ENCODE data around the gene CCNB1. TPM values are rescaled to one million over a fixed set of nuclear protein-coding genes. Genes with fewer than 3 reads are reported as not detected.
A peak's percentile ranks its signal among the peaks of the same experiment; 100 is the strongest.
"Not testable (repeated sequence)": the region's sequence is repeated elsewhere in the genome, so short reads cannot be mapped to it uniquely, and the experiment has no call there.

Gene CCNB1
- total RNA-seq, 2 donors from 2014 or later = 196 to 260 TPM

GRCh38 chr5:69170969-69171368 lies 4.0 kb downstream of the CCNB1 start:
- 86 to 100% methylated on average over 1 to 3 of the region's 3 CpGs for WGBS, 2 experiments (ENCODE audit: insufficient coverage in 1 of 2, insufficient read length in 1 of 2)
- no peak overlapping the region for H3K27ac Mint-ChIP-seq
- H3K4me3 ChIP-seq (ENCODE audit: low read length) = peak overlapping the region; percentile 51
- no peak overlapping the region for H3K27ac ChIP-seq (ENCODE audit: low read depth, low read length)
- H3K36me3 Mint-ChIP-seq (ENCODE audit: low read depth) = peaks cover 77% of the 10 kb centered on the region
- no peaks in the 10 kb centered on the region for H3K9me3 ChIP-seq (ENCODE audit: control insufficient read depth, low read length)
- no peak overlapping the region for H3K4me3 Mint-ChIP-seq
- no peaks in the 10 kb centered on the region for H3K9me3 Mint-ChIP-seq
- H3K4me1 ChIP-seq (ENCODE audit: control insufficient read depth, insufficient read depth, low read length) = peaks cover 9% of the 10 kb centered on the region
- H3K9ac ChIP-seq (ENCODE audit: extremely low read depth, low read length, poor library complexity, severe bottlenecking) = no peak overlapping the region
- H3K4me1 Mint-ChIP-seq = peaks cover 18% of the 10 kb centered on the region
- H3K27me3 Mint-ChIP-seq (ENCODE audit: insufficient read depth) = no peaks in the 10 kb centered on the region
- H3K36me3 ChIP-seq (ENCODE audit: control insufficient read depth, insufficient read depth, low read length) = peaks cover 77% of the 10 kb centered on the region
- DNase-seq = no peak
- no peak for TF ChIP-seq CTCF (conservative IDR thresholded peaks at IDR 0.05)
- H3K27me3 ChIP-seq (ENCODE audit: control insufficient read depth, insufficient read depth, low read length, poor library complexity, severe bottlenecking) = no peaks in the 10 kb centered on the region

- not testable (repeated sequence) for H3K27ac Mint-ChIP-seq, H3K4me3 Mint-ChIP-seq
- DNase-seq = peak; percentile 33
Observed at GRCh38 chr5:69181659-69182293, 14.8 kb downstream of the CCNB1 start.

GRCh38 chr5:69184621-69185020 lies 17.7 kb downstream of the CCNB1 start:
- Mint-ChIP-seq H3K4me3 (no peak overlapping the region), H3K9me3 (no peaks in the 10 kb centered on the region), H3K27me3 (ENCODE audit: insufficient read depth) (no peaks in the 10 kb centered on the region), H3K27ac (no peak overlapping the region), H3K4me1 (no peaks in the 10 kb centered on the region), H3K36me3 (ENCODE audit: low read depth) (no peaks in the 10 kb centered on the region)
- DNase-seq = no peak
- Histone ChIP-seq H3K9ac (ENCODE audit: extremely low read depth, low read length, poor library complexity, severe bottlenecking) (no peak overlapping the region), H3K4me1 (ENCODE audit: control insufficient read depth, insufficient read depth, low read length) (no peaks in the 10 kb centered on the region), H3K27me3 (ENCODE audit: control insufficient read depth, insufficient read depth, low read length, poor library complexity, severe bottlenecking) (no peaks in the 10 kb centered on the region), H3K4me3 (ENCODE audit: low read length) (no peak overlapping the region), H3K27ac (ENCODE audit: low read depth, low read length) (no peak overlapping the region), H3K9me3 (ENCODE audit: control insufficient read depth, low read length) (no peaks in the 10 kb centered on the region), H3K36me3 (ENCODE audit: control insufficient read depth, insufficient read depth, low read length) (no peaks in the 10 kb centered on the region)
- WGBS, 2 experiments (ENCODE audit: insufficient coverage in 1 of 2, insufficient read length in 1 of 2) = 78% methylated on average over 1 of the region's 1 CpG; no CpG with 5 or more reads in 1 of the 2 experiments
- no peak for TF ChIP-seq CTCF (conservative IDR thresholded peaks at IDR 0.05)

More at GRCh38 chr5:69181659-69182293, 14.8 kb downstream of the CCNB1 start:
- H3K27me3 Mint-ChIP-seq (ENCODE audit: insufficient read depth); H3K9me3 Mint-ChIP-seq; H3K9me3 ChIP-seq (ENCODE audit: control insufficient read depth, low read length); H3K9ac ChIP-seq (ENCODE audit: extremely low read depth, low read length, poor library complexity, severe bottlenecking); H3K27me3 ChIP-seq (ENCODE audit: control insufficient read depth, insufficient read depth, low read length, poor library complexity, severe bottlenecking); H3K4me1 Mint-ChIP-seq; H3K4me1 ChIP-seq (ENCODE audit: control insufficient read depth, insufficient read depth, low read length); H3K27ac ChIP-seq (ENCODE audit: low read depth, low read length); H3K4me3 ChIP-seq (ENCODE audit: low read length): not testable (repeated sequence)
- 90 to 92% methylated on average over 8 to 15 of the region's 15 CpGs for WGBS, 2 experiments (ENCODE audit: insufficient coverage in 1 of 2, insufficient read length in 1 of 2)
- peaks cover 19% of the 10 kb centered on the region for H3K36me3 ChIP-seq (ENCODE audit: control insufficient read depth, insufficient read depth, low read length)
- H3K36me3 Mint-ChIP-seq (ENCODE audit: low read depth) = peaks cover 14% of the 10 kb centered on the region

GRCh38 chr5:69187342-69187741 lies 20.4 kb downstream of the CCNB1 start:
- H3K27ac Mint-ChIP-seq = no peak overlapping the region
- no peaks in the 10 kb centered on the region for H3K9me3 ChIP-seq (ENCODE audit: control insufficient read depth, low read length)
- H3K9ac ChIP-seq (ENCODE audit: extremely low read depth, low read length, poor library complexity, severe bottlenecking) = no peak overlapping the region
- H3K4me1 Mint-ChIP-seq = peaks cover 3% of the 10 kb centered on the region
- no peaks in the 10 kb centered on the region for H3K4me1 ChIP-seq (ENCODE audit: control insufficient read depth, insufficient read depth, low read length)
- H3K4me3 ChIP-seq (ENCODE audit: low read length) = no peak overlapping the region
- H3K27me3 ChIP-seq (ENCODE audit: control insufficient read depth, insufficient read depth, low read length, poor library complexity, severe bottlenecking) = no peaks in the 10 kb centered on the region
- peaks cover 9% of the 10 kb centered on the region for H3K36me3 ChIP-seq (ENCODE audit: control insufficient read depth, insufficient read depth, low read length)
- H3K4me3 Mint-ChIP-seq = peak overlapping the region; percentile 82
- DNase-seq = no peak
- no peaks in the 10 kb centered on the region for H3K27me3 Mint-ChIP-seq (ENCODE audit: insufficient read depth)
- peaks cover 4% of the 10 kb centered on the region for H3K36me3 Mint-ChIP-seq (ENCODE audit: low read depth)
- H3K9me3 Mint-ChIP-seq = no peaks in the 10 kb centered on the region
- H3K27ac ChIP-seq (ENCODE audit: low read depth, low read length) = no peak overlapping the region
- WGBS, 2 experiments (ENCODE audit: insufficient coverage in 1 of 2, insufficient read length in 1 of 2) = 75 to 91% methylated on average over 2 of the region's 2 CpGs
- TF ChIP-seq CTCF (conservative IDR thresholded peaks at IDR 0.05) = no peak

Data from endodermal cell (in vitro differentiated cells).